Anterior cingulate cortex (tissue), 58 donors: ENCODE data around the gene CADM1.

Experiments
- DNase-seq, 58 donors: peaks; one replicate each; lab custom pipeline; 2025; lab: John Stamatoyannopoulos, UW

CADM1 gene

DNA sequence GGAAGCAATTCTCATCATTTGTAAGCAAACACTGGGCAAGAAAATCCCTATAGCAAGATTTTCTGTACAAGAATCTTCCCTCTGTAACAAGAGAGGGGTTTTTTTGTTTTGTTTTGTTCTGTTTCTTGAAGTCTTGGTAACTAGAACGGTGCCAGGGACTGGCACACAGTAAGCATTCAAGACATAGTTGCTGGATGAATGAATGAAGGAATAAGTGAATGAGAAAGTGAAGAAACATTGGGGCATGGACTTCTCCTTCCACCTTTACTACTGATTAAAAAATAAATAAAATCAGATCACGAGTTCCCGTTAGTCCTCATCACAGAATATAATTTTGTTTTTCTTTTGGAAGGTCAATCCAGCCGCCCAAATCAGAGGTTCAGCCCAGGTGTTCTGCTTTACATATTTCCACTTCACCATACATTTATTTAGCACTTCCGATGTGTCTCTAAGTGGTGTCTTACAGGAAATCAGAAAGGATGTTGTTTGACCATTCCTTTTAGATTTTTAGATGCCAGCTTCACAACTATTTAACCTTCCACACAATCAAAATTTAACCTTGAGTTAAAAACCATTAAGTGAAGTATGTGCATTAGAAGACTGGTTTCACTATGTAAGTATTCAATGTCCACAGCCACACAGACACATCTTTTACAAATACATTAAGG lies 281.2 kb downstream of the CADM1 start:
- no peak for DNase-seq

DNA sequence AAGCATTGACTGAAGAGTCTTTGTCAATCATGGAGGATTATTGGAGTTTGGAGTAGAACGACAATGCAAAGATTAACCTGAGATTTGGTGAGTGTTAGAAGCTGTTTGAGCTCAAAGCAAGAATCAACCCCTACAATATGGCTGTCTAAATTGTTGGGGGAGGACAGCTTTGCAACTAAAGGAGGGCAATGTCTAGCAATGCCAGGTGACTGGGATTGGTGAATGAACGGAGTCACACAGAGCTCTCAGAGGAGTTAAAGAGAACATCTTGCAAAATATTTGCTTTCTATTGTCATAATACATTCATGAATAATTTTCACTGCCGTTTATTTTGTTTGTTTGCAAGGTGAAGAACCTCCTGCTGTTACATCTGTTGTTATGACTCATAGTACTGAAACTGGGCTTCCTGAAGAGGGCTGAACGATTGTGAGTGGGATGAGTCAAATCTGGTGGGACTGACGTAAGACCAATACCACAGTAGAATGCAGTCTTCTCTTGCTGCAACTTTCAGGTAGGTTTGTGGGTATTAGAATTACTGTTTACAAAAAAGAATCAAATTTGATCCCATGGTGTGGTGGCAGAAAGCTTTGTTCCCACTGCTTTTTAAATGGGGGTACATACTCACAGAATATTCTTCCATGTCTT lies 281.9 kb downstream of the CADM1 start:
- DNase-seq: peak in 2 of 58 donors; percentile 3 to 8

DNA sequence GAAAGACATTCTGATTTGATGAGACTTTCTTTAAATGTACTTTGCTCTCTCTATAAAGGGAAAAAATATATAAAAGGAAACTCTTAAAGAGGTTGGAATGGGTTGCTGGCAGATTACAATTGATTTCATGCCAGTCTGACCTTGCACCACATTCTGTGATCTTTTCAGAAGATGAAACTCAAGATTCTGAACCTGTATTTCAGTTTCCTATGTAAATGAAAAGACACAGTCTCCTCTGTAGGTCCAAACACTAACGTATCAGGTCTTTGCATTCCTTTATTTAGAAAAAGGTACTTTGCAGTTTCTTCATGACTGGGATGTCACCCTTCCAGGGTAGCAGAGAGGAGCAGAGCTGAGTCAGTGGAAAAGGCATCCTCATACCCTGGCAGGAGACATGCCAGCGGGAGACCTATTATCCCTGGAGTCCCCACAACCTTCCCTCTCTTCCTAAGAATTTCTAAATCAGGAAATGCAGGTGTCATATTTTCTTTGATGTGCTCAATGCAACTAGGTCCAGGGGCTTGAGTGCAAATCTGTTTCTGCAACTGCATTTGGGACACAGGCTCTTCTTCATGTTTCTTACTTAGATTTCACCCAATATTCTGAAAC lies 282.6 kb downstream of the CADM1 start:
- DNase-seq: no peak

DNA sequence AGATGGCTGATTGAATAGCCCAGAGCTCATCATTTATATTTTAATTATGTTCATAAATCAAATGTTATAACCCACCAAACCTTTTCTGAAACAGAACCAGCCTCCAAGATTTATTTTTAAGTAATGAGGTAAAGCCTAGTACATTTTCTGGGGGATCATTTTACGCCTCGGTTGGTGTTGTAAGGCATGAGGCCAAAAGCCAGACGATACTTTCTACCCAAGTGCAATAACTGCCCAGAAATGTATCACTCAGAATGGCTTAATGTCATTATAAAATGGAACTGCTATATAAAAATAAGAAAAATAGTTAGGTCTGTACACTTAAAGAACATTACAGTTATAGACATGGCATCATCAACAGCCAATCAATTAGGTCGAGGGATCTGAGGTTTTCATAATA lies 283.3 kb downstream of the CADM1 start:
- no peak for DNase-seq

DNA sequence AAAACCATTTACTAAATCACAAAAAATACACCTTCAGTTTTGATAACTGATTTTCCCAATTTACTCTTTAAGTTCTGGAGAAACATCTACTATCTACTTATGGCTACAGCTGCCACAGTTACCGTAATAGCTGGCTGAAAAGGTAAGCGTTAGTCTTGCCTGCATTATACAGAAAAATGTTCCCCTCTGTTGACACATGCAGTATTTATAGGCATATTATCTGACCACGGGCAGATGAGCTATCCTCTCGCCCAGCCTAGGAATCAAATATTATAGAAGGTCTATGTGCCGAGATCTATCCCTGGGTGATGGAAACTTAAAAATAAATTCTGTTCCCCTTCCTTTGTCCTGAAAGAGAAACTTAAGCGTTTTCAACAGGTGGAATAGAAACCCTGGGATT lies 283.8 kb downstream of the CADM1 start:
- DNase-seq: no peak

GRCh38 chr11:115219376-115219775 lies 284.8 kb downstream of the CADM1 start:
- no peak for DNase-seq

DNA sequence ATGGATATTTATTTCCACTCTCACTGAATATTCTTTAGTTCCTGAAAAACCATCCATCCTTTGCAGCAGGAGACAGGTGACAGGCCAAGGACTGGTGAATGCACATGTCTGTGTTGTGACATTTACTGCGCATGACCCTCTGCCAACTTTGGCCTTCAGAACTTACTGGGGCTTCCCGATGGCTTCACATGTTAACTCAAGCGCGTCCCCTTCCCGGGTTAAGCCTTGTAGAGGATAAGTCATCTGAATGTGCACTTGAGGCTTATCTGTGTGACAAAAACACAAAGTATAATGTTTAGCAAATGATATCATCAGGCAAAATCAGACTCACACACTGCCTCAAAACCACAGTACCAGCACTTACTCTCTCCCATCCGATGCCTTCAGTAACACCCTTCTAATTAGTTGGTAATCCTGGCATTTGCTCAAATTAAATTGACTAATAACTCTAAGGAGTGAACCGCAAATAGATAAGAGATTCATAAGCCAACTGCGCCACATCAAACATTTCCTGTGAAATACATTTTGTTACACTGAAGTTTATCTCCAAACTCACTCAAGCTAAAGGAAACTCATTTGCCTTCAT lies 286.4 kb downstream of the CADM1 start:
- DNase-seq: no peak

DNA sequence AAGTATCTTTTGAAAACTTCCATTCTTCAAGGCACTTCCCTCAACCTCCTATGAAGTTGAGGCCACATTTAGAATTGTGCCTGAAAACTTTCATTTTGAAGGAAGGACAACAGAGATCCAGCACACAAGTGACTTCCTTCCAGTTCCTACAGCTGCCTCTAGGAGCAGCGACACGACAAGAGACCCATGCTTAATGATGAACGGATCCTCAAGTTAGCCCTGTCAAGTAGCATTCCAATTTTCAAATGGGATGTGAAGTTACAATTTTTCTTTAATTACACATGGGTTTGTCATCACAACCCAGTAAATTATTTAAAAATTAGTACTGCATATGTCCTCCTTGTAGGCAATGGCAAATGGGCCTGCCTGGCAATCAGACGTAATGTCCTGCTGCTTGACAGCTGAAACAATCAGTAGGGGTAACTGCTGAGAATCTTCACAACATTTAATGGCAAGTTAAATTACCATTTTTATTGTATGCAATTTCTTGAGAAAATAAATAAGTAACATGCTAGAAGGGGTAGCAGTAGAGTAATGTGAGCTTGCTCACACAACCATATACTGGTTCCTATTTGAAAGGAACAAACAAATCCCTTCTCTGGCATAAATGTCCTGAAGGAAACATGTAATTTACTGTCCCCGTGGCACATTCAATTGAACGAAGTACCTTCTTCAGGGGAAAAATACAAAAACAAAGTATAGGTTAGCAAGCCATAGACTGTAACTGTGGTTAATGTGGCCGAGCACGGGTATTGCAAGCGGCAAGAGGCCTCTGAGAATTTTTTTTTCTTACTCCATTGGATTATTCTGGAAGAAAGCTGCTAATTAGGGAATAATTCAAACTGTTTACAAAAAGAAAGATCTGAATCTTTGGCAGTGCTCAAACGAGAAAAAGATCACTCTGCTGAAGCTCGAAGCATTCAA lies 288.3 kb downstream of the CADM1 start:
- DNase-seq: no peak

DNA sequence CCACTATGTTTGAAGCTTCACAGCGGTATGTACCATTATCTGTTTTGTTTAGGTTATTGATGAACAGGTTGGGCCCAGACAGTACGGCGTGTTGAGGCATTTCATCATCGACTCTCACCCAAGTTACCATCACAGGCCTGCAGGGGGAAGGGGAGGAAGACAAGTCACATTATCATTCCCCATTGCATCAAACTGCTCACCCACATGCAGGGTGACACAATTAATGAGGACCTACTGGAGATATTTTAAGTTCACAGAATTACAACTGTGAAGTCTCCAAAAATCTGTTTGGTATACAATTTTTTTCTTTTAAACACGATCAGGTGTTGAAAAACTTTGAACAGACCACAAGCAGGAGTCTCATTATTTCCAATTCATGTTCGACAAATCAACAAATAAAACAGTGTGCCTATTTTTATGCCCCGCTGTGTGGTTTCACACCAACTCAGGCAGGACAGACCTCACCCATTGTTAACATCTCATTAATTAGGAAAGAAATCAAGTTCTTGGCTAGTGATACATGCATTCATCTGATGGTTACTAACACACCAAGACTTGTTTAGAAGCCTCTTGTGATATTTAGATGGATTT lies 289.5 kb downstream of the CADM1 start:
- DNase-seq: peak in 2 of 58 donors; percentile 21 to 23

GRCh38 chr11:115213007-115213406 lies 291.2 kb downstream of the CADM1 start:
- DNase-seq: no peak

DNA sequence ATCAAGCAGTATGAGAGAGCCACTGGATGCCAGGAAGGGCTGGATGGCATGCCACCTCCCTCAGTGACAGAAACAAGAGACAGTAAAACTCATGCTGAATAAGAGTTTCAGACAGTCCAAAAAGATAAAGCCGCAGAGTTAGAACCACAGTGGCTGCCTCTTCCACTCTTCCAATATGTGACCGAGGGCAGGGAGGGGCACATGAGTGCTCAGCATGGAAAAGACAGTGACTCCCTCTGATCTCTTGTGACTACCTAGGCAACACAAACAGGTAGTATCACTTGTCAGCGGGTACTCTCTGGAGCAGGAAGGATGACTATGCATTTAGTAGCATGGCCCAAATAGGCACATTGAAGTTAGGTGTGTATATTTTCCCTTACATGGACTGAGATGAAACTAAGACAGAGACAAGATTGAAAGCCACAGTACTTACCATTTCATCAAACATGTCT lies 295.4 kb downstream of the CADM1 start:
- DNase-seq: no peak

DNA sequence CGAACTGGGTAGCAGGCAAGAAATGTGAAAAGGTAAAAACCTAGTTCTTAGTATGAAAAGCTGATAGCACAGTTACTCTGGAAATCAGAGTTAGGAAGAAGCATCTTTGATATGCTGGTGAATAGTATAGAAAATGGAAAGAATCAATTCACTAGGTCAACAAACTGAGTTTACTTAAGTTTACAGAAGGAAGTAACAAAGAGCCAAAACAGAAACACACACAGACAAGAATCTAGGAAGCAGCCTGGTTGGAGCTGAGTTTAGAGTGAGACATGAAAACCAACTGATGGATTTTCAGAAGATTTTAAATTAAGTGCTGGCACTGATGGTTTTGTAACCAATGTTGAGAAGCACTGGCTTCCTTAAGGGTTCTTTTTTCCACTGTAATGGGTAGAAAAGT lies 296.3 kb downstream of the CADM1 start:
- DNase-seq: no peak

DNA sequence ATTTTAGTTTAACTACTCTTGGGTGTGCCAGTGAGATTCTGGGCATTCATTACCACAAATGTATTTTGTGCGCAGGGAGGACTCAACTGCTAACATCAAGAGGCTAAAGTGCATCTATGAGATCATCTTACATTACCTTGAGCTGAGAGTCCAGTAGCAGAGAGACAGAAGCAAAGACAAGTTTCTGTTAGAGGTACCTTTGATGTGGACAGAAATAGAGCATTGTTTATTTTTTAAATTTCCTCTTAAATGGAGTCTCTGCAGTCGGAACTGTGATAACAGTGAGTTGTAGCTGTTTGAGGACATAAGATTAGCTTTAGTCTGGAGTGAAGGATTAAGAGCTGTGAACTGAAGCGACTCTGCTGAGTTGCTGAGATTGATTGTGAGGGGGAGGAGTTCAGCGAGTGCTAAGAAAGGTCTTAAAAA lies 297.0 kb downstream of the CADM1 start:
- no peak for DNase-seq

DNA sequence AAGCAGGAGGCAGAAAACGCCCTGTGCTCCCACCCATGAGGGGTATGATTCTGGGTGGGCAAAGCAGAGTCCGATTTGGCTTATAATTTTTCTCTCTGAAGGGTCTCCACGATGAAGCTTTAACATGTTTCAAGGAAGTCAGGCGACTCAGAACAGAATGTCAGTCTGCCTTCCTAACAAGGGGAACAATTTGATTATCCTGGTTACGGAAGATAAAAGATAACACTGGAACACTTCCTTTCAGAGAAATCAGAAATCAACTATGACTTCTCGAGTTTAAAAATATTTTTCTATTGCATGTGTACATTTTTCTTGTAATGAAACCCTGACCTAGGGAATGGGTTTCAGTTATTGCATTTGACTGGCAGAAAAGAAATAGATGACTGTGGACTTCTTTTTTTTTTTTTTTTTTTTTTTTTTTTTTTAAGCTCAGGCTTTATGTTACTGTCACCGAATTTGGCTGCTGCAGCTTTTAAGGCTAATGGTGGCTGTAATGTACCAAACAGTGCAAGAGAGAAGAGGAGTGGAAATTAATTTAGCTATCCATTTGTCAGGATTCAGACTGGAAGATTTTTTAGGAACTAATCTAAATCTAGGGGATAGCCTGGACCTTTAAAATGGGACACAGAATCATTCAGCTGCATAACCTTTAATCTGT lies 297.7 kb downstream of the CADM1 start:
- DNase-seq: no peak

DNA sequence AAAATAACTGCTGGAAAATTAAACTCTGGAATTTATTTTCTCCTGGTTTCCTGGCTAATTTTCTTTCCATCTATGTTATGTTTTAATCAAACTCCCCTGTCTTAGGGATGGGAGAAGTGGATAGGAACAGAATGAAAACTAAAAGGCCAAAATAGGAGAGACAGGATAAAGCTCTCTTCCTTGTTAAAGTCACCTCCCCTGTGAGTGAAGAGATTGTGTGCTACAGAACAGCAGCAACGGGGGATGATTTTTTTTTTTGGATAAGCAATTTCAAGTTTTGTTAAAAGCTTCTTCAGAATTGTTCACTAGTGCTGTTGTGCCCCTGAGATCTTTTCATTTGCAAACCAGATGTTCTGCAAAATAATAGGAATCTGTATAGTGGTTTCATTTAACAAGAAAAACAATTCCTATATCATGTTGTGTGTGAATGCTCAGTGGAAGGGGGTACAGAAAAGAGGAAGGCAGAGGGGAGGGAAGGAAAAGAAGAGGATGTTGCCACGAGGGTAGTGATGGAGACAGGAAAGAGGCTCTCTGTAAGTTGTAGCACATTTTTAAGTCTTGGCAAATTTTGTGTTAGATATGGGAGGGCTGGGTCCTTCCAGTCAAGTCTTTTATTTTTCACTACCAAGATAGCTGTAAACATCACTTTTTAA lies 301.2 kb downstream of the CADM1 start:
- no peak for DNase-seq

DNA sequence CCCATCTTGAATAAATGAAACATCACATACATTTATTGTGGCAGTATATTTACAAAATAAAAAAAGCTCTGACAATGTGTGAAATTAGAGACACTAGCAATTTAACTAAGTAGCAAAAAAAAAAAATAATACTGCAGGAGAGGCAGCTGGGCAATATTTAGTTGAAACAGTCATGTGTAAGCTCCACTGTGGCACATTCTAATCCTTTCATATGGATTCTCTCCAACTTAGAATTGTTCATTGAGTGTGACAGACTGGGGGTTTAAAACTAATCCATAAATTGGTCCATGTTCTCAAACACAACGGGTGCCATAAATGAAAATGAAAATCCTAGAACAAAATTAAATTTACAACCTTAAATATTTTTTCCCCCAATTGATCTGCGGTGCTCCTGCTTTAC lies 302.1 kb downstream of the CADM1 start:
- DNase-seq: no peak

DNA sequence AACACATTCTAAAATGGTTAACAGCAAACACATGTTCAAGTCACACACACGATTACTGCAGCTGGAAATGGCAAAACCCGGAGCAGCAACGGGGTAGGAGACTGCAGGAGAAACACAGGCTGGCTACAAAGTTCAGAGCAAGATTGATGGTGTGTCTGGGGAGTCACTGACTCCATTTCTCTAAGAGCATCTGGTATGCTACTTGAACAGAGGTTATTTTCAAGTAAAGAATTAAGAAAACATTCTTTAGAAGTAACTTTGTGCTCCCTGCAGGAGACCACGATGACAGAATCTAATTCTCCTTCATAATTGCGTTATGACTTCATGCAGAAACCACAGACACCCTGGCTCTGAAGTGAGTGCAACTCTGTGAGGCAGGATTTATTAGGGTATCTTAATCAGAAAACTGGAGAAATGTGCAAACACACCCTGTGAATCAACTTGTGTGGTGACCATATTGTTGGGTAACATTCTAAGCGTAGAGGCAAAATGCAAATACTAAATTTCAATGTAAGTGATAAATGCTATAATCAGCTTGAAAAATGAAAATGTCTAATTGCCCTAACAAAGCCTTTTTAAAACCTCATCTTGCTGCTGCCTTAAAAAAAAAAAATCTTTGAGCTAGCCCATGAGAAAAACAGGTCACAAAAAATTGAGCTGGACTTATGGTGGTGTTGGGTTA lies 303.0 kb downstream of the CADM1 start:
- no peak for DNase-seq

DNA sequence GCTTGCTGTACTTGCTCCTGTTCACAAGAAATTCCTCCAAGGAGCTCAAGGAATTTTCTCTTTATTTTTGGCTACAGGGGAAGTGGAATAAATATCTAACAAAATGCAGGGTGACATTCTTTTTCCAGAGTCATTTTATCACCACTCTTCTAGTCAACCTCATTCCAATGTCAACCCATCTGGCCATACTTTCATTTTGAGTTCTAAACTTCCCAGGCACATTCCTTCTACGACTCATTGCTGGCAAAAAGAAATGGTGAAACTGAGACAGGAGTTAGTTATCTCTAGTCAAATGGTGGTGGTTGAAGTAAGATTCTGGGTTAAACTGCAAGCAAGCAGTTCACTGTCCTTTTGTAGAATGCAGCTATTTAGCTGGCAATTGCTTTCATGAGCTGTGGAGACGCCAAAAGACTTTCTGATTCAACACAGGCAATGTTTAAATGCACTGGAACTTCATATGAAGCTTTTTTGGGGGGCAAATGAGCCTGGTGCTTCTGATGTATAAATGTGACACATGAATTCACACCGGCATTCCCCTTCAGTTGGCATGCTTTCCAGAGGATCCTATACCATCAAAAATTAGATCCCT lies 304.6 kb downstream of the CADM1 start:
- DNase-seq: no peak
